ENCODE measurements around the gene MED27.

Gene MED27

DNA sequence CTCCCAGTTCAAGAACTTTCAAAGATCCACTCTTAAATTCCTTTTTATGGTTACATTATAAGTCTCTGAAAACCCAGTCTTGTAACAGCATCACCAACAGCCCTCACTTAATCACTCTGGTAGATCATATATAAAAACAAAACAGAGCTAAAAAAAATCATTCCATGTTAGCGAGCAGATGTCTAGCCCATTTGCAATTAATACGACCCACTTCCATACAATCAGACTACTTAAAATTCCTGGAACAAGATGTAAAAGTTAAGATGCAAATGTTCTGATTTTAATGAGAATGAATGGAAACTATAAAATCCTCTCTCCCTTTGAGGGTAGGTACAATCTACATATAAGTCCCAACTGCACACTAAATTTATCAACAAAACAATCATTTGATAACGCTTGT lies 167.0 kb downstream of the MED27 start:
- no peak overlapping the region for H3K27ac ChIP-seq
- TF ChIP-seq, protein P1, sequence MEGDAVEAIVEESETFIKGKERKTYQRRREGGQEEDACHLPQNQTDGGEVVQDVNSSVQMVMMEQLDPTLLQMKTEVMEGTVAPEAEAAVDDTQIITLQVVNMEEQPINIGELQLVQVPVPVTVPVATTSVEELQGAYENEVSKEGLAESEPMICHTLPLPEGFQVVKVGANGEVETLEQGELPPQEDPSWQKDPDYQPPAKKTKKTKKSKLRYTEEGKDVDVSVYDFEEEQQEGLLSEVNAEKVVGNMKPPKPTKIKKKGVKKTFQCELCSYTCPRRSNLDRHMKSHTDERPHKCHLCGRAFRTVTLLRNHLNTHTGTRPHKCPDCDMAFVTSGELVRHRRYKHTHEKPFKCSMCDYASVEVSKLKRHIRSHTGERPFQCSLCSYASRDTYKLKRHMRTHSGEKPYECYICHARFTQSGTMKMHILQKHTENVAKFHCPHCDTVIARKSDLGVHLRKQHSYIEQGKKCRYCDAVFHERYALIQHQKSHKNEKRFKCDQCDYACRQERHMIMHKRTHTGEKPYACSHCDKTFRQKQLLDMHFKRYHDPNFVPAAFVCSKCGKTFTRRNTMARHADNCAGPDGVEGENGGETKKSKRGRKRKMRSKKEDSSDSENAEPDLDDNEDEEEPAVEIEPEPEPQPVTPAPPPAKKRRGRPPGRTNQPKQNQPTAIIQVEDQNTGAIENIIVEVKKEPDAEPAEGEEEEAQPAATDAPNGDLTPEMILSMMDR (conservative IDR thresholded peaks at IDR 0.05) = no peak

DNA sequence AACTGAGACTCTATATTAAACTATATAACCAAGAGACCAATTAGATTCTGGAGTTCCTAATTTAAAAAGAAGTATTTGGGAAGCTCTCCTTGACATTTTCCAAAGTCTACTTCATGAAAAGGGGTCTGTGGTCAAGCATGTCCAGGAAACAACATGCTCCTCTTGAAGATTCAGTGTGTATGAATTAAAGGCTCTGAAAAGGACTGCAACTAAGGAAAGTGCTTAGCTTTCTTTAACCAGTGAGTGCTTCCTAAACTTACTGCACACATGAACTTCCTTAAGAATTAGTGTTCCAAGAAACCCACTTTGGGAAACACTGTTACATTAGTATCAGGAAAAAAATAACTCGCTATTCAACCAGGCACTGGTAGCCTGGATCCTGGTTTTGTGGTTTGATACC lies 167.6 kb downstream of the MED27 start:
- no peak overlapping the region for H3K27ac ChIP-seq
- TF ChIP-seq, protein P1 (conservative IDR thresholded peaks at IDR 0.05) = no peak

DNA sequence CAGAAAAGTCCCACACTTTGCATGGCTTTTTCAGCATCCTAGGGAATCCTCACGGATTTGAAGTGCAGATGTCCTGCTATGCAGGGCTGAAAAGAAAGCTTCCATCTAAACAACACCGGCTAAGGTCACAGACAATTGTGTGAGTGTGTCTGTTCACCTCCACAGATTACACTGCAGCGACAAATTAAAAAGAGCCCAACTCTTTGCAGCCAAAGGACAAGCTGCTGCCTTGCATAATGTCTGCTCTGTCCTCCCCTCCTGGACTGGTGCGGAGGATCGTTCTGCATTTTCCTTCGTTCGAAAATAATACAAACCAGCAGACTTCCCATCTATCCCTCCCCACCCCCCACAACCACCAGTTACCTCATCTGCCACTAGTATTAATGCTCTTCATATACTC lies 169.1 kb downstream of the MED27 start:
- H3K27ac ChIP-seq = no peak overlapping the region
- TF ChIP-seq, protein P1 (conservative IDR thresholded peaks at IDR 0.05) = no peak

DNA sequence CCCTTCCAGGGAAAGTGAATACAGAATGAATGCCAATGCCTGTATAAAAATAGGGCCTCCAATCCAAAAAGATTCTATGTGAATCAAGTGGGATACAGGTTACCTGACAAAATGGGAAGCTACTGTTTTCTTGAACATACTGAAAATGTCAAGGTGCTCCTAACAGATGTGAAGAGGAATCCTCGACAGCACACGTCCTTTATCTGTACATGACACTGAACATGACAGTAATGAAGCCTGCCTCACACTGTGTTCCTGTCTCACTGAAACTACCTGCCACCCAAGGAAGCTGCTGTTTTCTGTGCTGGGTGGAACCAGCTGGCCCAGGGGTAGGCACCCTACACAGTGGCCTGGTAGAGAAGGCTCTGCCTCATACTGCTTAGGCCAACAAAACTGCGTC lies 174.5 kb downstream of the MED27 start:
- no peak overlapping the region for H3K27ac ChIP-seq
- TF ChIP-seq, protein P1 (conservative IDR thresholded peaks at IDR 0.05) = no peak

DNA sequence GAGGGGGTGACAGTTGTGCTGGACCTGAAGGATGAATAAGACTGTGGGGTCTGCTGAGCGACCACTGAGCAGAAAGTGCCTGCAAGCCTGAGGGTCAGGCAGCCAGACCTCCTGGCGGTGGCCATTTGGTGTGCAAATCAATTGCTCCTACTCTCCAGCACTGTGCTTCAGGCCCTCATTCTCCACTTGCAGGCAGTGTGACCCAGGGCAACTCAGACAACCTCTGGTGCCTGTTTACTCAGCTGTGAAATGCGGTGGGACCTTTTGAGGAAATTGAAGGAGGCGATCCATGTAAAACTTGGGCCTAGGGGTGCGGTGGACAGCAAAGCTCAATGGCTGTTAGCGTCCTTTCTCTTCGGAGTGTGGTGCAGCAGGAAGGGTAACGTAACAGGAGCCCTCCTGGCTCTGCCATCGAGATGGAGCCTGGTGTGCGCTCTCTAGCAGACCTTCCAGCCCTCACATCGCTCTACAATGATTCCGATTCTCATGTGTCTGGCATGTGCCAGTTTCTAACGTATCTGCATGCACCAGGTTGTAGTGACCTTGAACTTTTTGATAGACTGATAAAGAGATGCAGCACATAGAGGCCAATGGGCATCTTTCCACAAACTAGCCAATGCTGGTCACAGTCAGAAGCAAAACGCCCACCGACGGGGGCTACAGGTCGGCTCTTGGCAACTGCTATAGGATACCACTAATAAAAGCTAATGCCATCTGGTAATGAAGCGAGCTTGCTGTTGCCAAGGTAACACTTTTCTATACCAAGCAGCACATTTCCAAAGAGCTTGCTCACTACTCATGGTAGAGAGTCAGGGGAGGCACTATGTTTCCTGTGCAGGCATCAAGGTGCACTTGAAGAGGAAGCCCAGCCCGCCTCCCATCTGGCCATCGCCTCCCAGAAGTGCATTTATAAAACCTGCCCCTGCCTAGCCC lies 180.1 kb downstream of the MED27 start:
- H3K27ac ChIP-seq = no peak overlapping the region
- TF ChIP-seq, protein P1 (conservative IDR thresholded peaks at IDR 0.05) = no peak

DNA sequence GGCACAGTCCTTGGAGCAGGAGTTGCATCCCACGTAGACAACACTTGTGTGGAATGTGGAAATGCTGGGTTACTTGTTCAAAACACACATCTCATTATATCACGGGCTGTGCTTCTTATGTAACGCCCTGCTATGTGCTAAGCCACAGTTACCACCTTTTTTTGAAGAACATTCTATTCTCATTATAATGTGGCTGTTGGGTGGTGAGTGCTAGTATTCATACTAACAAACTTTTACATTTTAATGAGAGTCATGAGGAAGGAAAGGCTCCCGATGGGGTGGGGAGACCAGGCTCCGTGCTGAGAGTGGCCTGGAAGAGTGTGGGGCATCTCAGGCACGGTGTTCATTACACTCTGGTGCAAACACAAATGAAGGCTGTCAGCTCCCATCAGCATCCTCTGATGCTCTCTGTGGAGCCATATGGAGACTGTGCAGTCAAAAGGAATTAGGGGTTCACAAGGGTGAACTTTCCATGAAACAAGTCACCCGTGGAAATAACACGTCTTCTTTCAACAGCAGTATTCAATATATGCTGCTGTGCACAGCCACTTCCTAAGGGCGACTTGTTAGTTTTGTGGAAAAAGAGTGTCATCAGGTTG lies 186.7 kb downstream of the MED27 start:
- TF ChIP-seq, protein P1 (conservative IDR thresholded peaks at IDR 0.05) = no peak

DNA sequence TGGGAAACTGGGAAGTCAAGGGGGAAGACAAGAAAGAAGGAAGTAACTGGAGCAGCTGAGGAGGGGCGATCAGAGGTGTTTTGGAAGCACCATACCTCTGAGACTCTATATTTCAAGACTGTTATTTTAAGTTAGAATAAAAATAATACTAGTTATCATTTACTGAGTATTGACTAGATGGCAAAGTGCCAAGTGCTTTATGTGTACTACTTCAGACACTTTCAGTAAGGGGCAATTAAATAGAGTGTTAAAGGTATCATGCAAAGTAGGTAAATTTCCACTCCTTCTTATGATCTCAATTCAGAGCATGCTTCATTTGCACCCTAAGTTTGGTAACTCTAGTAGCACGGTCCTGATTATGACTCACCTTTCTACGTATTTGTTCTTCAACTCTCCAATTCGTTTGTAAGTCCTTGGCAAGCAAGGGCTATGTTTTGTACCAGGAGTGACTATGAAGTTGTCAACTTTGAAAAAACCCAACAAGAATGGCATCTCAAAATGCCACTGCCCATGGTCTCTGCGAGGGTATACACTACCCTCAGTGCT lies 187.4 kb downstream of the MED27 start:
- no peak overlapping the region for H3K27ac ChIP-seq
- TF ChIP-seq, protein P1 (conservative IDR thresholded peaks at IDR 0.05) = no peak

More for the DNA sequence above, 186.7 kb downstream of the MED27 start:
- H3K27ac ChIP-seq = no peak overlapping the region
